NCI-H69 (cell line): ENCODE measurements around the gene NDUFA3.
A peak's percentile ranks its signal among the peaks of the same experiment; 100 is the strongest.
"Not testable (repeated sequence)": the region's sequence is repeated elsewhere in the genome, so short reads cannot be mapped to it uniquely, and the experiment has no call there.

Experiments
- DNase-seq: peaks from one replicate; lab custom pipeline; 2025; lab: John Stamatoyannopoulos, UW

The NDUFA3 gene

GRCh38 chr19:54102421-54103169, at the start of gene NDUFA3:
Gene NDUFA3 (plus strand): TSS chr19:54102855. CDS start chr19:54102879, 24 bp downstream.
- DNase-seq: peak; percentile 99

GRCh38 chr19:54062643-54063042, 40.0 kb upstream of the NDUFA3 start:
- DNase-seq: no peak

- DNase-seq: no peak
Observed at GRCh38 chr19:54063350-54064116, 39.1 kb upstream of the NDUFA3 start, which contains the start of gene VSTM1. Gene VSTM1 (minus strand): TSS chr19:54063897. CDS start chr19:54063777, 120 bp downstream.

- no peak for DNase-seq
Observed at GRCh38 chr19:54069470-54069869, 33.2 kb upstream of the NDUFA3 start.

GRCh38 chr19:54073829-54074228, 28.8 kb upstream of the NDUFA3 start:
- DNase-seq: no peak

GRCh38 chr19:54074851-54075250, 27.8 kb upstream of the NDUFA3 start:
- no peak for DNase-seq

GRCh38 chr19:54077334-54077733, 25.3 kb upstream of the NDUFA3 start:
- DNase-seq: no peak

- no peak for DNase-seq
Observed at GRCh38 chr19:54081032-54081431, 21.6 kb upstream of the NDUFA3 start, which contains the start of gene TARM1. Gene TARM1 (minus strand): TSS chr19:54081365. CDS start chr19:54081340, 25 bp downstream.

- no peak for DNase-seq
Observed at GRCh38 chr19:54084410-54084809, 18.2 kb upstream of the NDUFA3 start.

- no peak for DNase-seq
Observed at GRCh38 chr19:54094426-54095000, 8.1 kb upstream of the NDUFA3 start.

GRCh38 chr19:54095136-54095858, 7.4 kb upstream of the NDUFA3 start:
- no peak for DNase-seq

- peak; percentile 67 for DNase-seq
Observed at GRCh38 chr19:54095859-54096616, 6.6 kb upstream of the NDUFA3 start.

- peak; percentile 25 for DNase-seq
Observed at GRCh38 chr19:54096617-54097106, 6.0 kb upstream of the NDUFA3 start.

GRCh38 chr19:54099190-54099902, 3.3 kb upstream of the NDUFA3 start:
- DNase-seq: no peak

GRCh38 chr19:54099903-54100255, 2.8 kb upstream of the NDUFA3 start:
- not testable (repeated sequence) for DNase-seq

GRCh38 chr19:54100561-54100960, 2.1 kb upstream of the NDUFA3 start, which contains the start of gene OSCAR:
Gene OSCAR (minus strand): TSS chr19:54100803. CDS start chr19:54100792, 11 bp downstream.
- DNase-seq: no peak

GRCh38 chr19:54104998-54105715, 2.5 kb downstream of the NDUFA3 start:
- no peak for DNase-seq

- DNase-seq: no peak
Observed at GRCh38 chr19:54105796-54106195, 3.1 kb downstream of the NDUFA3 start.

- no peak for DNase-seq
Observed at GRCh38 chr19:54106716-54107115, 4.1 kb downstream of the NDUFA3 start.
